OCI-LY7 (cell line): Measurements from ENCODE around the gene ADIPOQ.

Experiments used
- CTCF ChIP-seq: fragments of 200-600 bp; sonication (generic); conservative IDR thresholded peaks from 2 replicates; pipeline ENCODE4 v1.5.1; 2014; ENCODE audit warnings: mild to moderate bottlenecking, antibody characterized with exemption, low read length, moderate library complexity, mixed read lengths
- EZH2phosphoT487 ChIP-seq: fragments of 200-600 bp; sonication (generic); IDR thresholded peaks from 2 replicates; pipeline ENCODE4 v1.6.1; 2018; ENCODE audit warnings: low read depth, borderline replicate concordance, mild to moderate bottlenecking, mixed run types, antibody characterized with exemption, low read length, moderate library complexity, mixed read lengths

GRCh38 chr3:186839874-186840641 lies 2.5 kb upstream of the ADIPOQ start:
- TF ChIP-seq CTCF (no peak), EZH2phosphoT487 (no peak)
